Measurements from ENCODE around the gene ADCY5.

The ADCY5 gene

GRCh38 chr3:123429362-123430125 lies 19.3 kb downstream of the ADCY5 start:
- no peak for DNase-seq

DNA sequence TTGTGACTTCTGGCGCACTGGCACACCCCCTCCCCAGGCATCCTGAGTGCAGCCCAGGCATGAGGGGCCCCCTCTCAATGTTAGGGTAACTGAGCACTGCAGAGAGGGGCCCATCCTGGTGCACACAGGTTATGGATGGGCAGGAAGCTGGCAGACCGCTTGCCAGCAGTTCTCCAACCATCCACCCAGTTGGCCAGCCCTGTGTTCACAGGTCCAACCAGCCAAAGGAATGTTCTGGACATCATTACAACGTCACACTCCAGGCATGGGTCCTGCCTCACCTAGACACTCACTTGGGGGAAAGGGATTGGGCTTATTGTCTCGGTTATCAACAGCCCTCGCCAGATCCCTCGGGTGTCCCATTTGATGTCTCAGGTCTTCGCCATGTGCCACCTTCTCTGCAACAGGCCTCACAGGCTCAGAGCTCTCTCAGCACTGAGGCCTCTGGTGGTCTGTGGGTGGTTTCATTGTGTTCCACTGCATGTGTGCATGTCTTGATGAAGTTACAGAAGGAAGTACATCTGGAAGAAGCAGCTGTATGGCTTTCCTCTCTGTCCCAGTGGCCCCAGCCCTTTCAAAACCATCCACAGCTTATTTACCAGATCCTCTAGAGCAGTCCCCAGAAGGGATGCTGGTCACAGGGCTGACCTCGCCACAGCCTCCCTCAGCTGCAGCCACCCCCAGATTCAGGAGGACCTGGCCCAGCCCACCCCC lies 23.7 kb downstream of the ADCY5 start:
- no peak for DNase-seq

GRCh38 chr3:123424321-123424998 lies 24.4 kb downstream of the ADCY5 start:
- DNase-seq, result no peak

DNA sequence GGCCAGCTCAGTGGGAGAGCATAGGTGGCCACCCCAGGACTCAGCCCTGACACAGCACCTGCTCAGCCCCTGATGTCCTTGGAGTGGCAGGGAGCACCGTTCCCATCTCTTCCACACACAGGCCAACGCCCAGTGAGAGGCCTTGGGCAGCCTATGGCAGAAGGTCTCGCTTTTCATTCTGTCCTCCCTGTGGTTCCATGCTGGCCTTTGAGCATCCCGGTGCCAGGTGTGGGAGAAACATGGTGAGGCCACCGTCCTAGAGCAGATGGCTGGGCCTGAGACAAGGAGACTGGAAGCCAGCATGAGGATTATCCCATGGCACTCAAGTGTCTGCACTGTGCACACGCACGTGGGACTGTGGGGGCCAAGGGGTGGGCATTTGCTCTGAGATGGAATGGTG lies 25.1 kb downstream of the ADCY5 start:
- no peak for DNase-seq

- DNase-seq, result no peak
These were observed 25.9 kb downstream of the ADCY5 start for GRCh38 chr3:123423031-123423430.

GRCh38 chr3:123422457-123422856 lies 26.4 kb downstream of the ADCY5 start:
- DNase-seq, result no peak

DNA sequence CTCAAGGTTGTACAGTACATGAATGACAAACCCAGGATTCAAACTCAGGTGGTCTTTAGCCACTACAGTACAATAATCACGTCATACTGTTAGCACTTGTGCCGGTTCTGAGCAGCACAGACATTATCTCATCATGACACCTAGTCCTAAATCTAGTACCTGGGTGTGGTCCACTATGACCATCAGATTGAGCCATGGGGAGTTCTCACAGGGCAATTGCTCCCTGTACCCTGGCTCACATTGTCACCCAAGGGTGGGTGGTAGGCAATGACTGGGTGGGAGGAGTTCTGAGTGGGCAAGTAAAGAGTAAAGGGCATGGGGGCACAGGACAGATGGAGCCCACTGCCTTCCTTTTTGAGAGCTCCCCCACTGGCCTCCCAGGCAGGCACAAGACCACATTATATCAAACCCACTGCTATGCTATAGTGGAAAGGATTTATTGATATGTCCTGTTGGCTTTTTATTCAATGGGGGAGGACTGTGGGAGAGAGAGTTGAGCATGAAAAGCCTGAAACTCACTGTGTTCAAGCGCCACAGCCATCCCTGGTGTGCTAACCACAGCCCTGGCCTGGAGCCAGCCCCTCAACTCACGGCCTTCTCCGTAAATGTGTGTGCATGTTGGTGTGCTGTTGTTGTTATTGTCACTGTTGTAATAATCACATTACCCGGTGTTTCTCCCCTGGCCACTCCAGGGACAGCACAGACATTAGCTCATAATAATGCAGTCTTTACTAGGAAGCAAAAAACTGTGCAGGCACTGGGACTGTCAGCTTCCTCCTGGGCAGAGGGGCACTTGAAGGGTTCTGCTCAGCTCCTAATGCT lies 27.3 kb downstream of the ADCY5 start:
- peak; percentile 7 for DNase-seq

DNA sequence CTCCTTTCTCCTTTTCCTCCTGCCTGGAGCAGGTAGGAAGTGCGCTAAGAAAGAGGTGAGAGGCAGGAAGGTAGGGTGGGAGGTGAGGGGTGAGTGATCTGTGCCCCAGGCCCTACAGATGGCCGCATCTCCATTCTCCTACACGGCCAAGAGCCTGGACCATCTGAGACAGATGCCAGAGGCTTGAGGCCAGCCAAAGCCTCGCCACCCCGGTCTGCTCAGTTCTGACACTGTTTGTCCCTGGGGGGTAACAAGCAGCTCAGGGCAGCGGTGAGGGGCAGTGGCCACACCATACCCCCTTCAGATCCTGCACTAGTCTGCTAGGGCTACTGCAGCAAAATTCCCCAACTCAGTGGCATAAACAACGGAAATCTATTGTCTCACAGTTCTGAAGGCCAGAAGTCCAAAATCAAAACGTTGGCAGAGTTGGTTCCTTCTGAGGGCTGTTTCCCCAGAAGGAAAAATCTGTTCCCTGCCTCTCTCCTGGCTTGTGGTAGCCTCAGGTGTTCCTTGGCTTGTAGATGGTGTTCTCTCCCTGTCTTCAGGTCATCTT lies 28.4 kb downstream of the ADCY5 start:
- DNase-seq, result no peak

GRCh38 chr3:123419850-123420297 lies 29.0 kb downstream of the ADCY5 start:
- no peak for DNase-seq

GRCh38 chr3:123419181-123419849 lies 29.6 kb downstream of the ADCY5 start:
- no peak for DNase-seq

DNA sequence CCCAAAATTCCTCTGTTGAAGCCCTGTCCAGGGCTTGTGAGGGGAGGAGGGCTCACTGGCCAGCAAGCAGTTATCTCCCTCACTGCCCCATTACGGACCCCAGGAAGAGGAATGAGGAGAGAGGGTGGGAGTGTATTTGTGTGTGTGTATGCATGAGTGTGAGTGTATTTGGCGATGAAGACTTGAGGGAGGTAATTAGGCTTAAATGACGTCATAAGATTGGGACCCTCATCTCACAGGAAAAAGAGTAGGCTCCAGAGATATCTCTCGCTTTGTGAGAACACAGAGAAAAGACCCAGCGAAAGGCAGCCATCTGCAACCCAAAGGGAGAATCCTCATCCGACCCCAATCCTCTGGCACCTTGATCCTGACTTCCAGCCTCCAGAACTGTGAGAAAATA lies 32.2 kb downstream of the ADCY5 start:
- DNase-seq, result no peak

- DNase-seq, result no peak
These were observed 32.7 kb downstream of the ADCY5 start for GRCh38 chr3:123416173-123416572.

GRCh38 chr3:123414973-123415775 lies 33.7 kb downstream of the ADCY5 start:
- DNase-seq, result no peak

GRCh38 chr3:123412811-123413604 lies 35.9 kb downstream of the ADCY5 start:
- DNase-seq, result no peak

DNA sequence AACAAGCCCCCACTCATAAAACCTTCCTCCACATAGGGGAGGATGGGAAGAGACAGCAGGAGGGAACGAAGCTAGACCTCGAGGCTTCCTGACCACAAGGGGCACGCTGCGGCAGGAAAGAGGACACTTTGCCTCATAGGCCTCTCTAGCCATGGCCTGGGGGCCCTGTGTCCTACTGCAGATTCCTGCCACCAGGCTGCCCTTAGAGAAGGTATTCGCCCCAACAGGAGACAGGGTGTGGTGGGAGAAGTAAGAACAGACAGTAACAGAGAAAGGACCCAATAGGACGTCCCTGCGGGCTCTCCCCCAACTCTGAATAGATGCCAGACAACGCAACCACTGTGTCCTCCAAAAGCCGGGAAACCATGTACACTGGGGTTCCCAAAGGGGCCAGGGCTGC lies 36.8 kb downstream of the ADCY5 start:
- DNase-seq, result no peak

DNA sequence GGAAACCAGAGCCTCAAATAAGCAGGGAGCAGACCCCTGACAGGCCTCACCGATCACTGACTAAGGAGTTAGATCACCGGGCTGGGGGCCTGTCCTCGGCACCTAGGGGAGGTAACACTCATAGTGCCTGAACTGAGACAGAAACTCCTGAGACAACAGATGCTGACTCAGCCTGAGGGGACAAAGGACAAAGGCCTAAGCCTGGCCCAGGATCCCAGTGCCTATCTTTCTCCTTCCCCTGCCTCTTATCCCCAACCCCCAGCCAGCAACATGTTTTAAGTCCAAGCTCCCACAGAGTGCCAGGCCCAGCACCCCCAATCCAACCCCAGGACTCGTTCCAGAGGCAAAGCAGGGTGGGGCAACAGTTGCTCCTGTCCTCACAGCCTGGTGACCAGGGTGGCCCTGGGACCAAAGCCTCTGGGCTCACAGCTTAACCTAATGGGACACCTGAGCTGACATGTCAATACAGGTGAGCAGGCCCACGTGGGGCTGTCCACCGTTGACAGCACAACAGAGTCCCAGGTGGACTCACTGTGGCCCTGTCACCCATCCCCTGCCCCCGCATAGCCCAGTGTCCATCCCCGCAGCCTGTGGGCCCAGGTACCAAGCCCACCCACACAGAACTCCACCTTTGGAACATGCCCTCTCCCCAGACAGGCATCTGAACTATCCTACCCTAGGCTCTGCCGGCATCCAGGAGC lies 37.4 kb downstream of the ADCY5 start:
- no peak for DNase-seq

- DNase-seq, result no peak
These were observed 38.8 kb downstream of the ADCY5 start for GRCh38 chr3:123410149-123410515.

DNA sequence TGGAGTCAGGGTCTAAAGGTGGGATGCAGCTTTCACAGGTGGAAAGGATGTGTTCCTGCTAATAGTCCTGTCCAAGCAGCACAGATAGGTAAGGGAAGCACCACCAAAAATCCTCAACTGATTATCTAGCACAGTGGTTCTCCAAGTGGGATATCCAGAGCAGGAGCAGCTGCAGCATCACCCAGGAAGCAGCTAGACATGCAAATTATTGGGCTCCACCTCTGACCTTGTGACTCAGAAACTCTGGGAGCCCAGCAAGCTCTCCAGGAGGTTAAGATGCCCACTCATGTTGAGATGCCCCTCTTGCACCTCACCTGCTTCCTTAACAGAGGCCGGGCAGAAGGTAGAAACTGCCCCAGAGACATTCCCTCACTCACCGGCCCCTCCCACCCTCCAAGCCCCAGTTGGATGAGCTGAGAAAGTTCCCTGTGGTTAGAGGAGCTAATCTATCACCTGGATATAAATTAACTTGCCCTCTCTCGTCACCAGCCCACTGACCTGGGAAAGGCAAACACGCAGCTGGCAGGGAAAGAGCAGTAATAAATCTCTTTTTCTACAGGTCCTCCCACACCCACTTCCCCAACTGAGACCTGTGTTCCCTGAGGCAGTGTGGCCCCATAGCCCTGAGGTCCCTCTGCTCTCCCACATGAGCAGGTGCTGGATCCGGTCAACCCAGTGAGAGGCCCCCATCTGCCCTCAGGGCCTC lies 39.3 kb downstream of the ADCY5 start:
- no peak for DNase-seq

DNA sequence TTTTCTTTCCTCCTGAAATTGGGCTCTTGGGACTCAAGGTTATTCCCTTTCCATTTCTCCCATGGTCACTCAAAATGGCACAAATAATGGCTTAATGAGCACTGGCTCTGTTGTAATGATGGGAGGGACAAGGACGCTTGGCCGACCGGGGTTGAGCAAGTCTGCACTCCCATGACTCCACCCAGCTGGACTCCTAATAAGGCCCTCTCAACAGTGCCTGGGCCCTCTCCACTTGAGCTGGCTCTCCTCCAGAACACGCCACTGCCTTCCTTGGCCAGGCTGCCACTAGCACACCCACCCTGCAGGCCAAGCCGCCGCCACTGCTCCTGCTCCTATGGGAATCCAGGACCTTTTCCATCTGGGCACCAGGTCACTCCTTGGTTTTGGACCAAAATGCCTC lies 42.3 kb downstream of the ADCY5 start:
- no peak for DNase-seq
